ENCODE data around the gene TMEM208. TPM values are rescaled to one million over a fixed set of nuclear protein-coding genes. Genes with fewer than 3 reads are reported as not detected.

The TMEM208 gene
- total RNA-seq, 1 donor from 2014 or later = 33.1 TPM

- no peaks in the 10 kb centered on the region for H3K27me3 ChIP-seq (ENCODE audit: low read depth)
- no peak for DNase-seq
- ATAC-seq = no peak
- H3K4me3 ChIP-seq = peak overlapping the region; percentile 100
- H3K9me3 ChIP-seq = no peaks in the 10 kb centered on the region
- peaks cover 54% of the 10 kb centered on the region for H3K36me3 ChIP-seq
- peaks cover 40% of the 10 kb centered on the region for H3K4me1 ChIP-seq
- intact Hi-C loops (cut with DNase I) = no loop called here
- no peak for TF ChIP-seq CTCF (IDR thresholded peaks at IDR 0.05)
- H3K27ac ChIP-seq = peak overlapping the region; percentile 18
Observed at GRCh38 chr16:67193536-67193935, 33.4 kb upstream of the TMEM208 start.

- Histone ChIP-seq H3K36me3 (peaks cover 55% of the 10 kb centered on the region), H3K27me3 (ENCODE audit: low read depth) (no peaks in the 10 kb centered on the region), H3K4me1 (peaks cover 47% of the 10 kb centered on the region), H3K27ac (no peak overlapping the region), H3K9me3 (no peaks in the 10 kb centered on the region), H3K4me3 (no peak overlapping the region)
- no peak for TF ChIP-seq CTCF (IDR thresholded peaks at IDR 0.05)
- intact Hi-C loops (cut with DNase I) = no loop called here
- ATAC-seq (no peak), DNase-seq (no peak)
Observed at GRCh38 chr16:67194260-67194659, 32.7 kb upstream of the TMEM208 start.

- H3K9me3 ChIP-seq = no peaks in the 10 kb centered on the region
- peaks cover 60% of the 10 kb centered on the region for H3K36me3 ChIP-seq
- no peak overlapping the region for H3K27ac ChIP-seq
- no peak overlapping the region for H3K4me3 ChIP-seq
- TF ChIP-seq CTCF (IDR thresholded peaks at IDR 0.05) = no peak
- intact Hi-C loops (cut with DNase I) = no loop called here
- H3K4me1 ChIP-seq = peaks cover 45% of the 10 kb centered on the region
- DNase-seq (no peak), ATAC-seq (no peak)
- no peaks in the 10 kb centered on the region for H3K27me3 ChIP-seq (ENCODE audit: low read depth)
Observed at GRCh38 chr16:67195676-67196075, 31.3 kb upstream of the TMEM208 start.

GRCh38 chr16:67196881-67197280 is 30.0 kb upstream of the TMEM208 start:
- intact Hi-C loops (cut with DNase I) = no loop called here
- no peaks in the 10 kb centered on the region for H3K9me3 ChIP-seq
- H3K36me3 ChIP-seq = peaks cover 69% of the 10 kb centered on the region
- no peak for TF ChIP-seq CTCF (IDR thresholded peaks at IDR 0.05)
- DNase-seq (no peak), ATAC-seq (no peak)
- H3K27ac ChIP-seq = no peak overlapping the region
- H3K4me3 ChIP-seq = no peak overlapping the region
- H3K27me3 ChIP-seq (ENCODE audit: low read depth) = no peaks in the 10 kb centered on the region
- peaks cover 33% of the 10 kb centered on the region for H3K4me1 ChIP-seq

- ATAC-seq = no peak
- Histone ChIP-seq H3K4me1 (peaks cover 30% of the 10 kb centered on the region), H3K27me3 (ENCODE audit: low read depth) (no peaks in the 10 kb centered on the region), H3K9me3 (no peaks in the 10 kb centered on the region), H3K4me3 (no peak overlapping the region), H3K27ac (peak overlapping the region; percentile 28), H3K36me3 (peaks cover 77% of the 10 kb centered on the region)
- no peak for DNase-seq
- intact Hi-C loops (cut with DNase I) = no loop called here
- no peak for TF ChIP-seq CTCF (IDR thresholded peaks at IDR 0.05)
Observed at GRCh38 chr16:67197704-67198103, 29.2 kb upstream of the TMEM208 start.

GRCh38 chr16:67198238-67198734 is 28.6 kb upstream of the TMEM208 start:
- Histone ChIP-seq H3K36me3 (peaks cover 81% of the 10 kb centered on the region), H3K4me1 (peaks cover 24% of the 10 kb centered on the region), H3K27me3 (ENCODE audit: low read depth) (no peaks in the 10 kb centered on the region), H3K9me3 (no peaks in the 10 kb centered on the region), H3K4me3 (no peak overlapping the region), H3K27ac (peak overlapping the region; percentile 71)
- intact Hi-C loops (cut with DNase I) = no loop called here
- DNase-seq (peak; percentile 70), ATAC-seq (peak; percentile 54 to 69)
- peak; percentile 63 for TF ChIP-seq CTCF (IDR thresholded peaks at IDR 0.05)
